SK-N-SH (cell line): ENCODE measurements around the gene RIPOR2. TPM values are rescaled to one million over a fixed set of nuclear protein-coding genes. Genes with fewer than 3 reads are reported as not detected.
A peak's percentile ranks its signal among the peaks of the same experiment; 100 is the strongest.

ENCODE experiments used
- CTCF ChIA-PET: fragments of 300-600, 350-600 bp; formaldehyde crosslinking; extraction: SDS; loops from one replicate; lab custom pipeline; 2021; lab: Yijun Ruan, JAX
- POLR2A ChIA-PET: fragments of 350-600 bp; sonication (Branson Sonifier 250); formaldehyde crosslinking; extraction: SDS; loops from one replicate; lab custom pipeline; 2020; ENCODE audit warnings: antibody characterized with exemption, inconsistent platforms; lab: Yijun Ruan, JAX
- DNase-seq: peaks from one replicate; pipeline ENCODE4 v3.0.0; 2012
- H2AFZ ChIP-seq: fragments of 200-600 bp; sonication (generic); 2 replicates; pipeline ENCODE4 v1.8.1; 2016; ENCODE audit warnings: antibody characterized with exemption, mild to moderate bottlenecking, low read depth
- H3F3A ChIP-seq: fragments of 200-600 bp; sonication (generic); replicated peaks from 2 replicates; pipeline ENCODE3; 2016; ENCODE audit warnings: antibody characterized with exemption, mild to moderate bottlenecking; ENCODE audit not compliant: insufficient read depth
- H3K27ac ChIP-seq, 2 experiments: fragments of 200-500 bp in 1 of 2; fragments of 200-600 bp in 1 of 2; sonication (Bioruptor generic) in 1 of 2; sonication (generic), shearing (Covaris generic) in 1 of 2; 2 replicates each; pipeline versions ENCODE4 v1.5.1 to v1.6.1; 2014 to 2016; ENCODE audit warnings: low read depth in 2 of 2, inconsistent platforms in 1 of 2, low read length in 1 of 2, mild to moderate bottlenecking in 1 of 2, mixed read lengths in 1 of 2
- H3K27me3 ChIP-seq: fragments of 200-600 bp; sonication (generic), shearing (Covaris generic); 2 replicates; pipeline ENCODE4 v1.6.1; 2016; ENCODE audit warnings: mixed run types; ENCODE audit not compliant: insufficient read depth
- H3K36me3 ChIP-seq, 2 experiments: fragments of 200-500 bp in 1 of 2; fragments of 200-600 bp in 1 of 2; sonication (Bioruptor generic) in 1 of 2; sonication (generic) in 1 of 2; replicated peaks in 1 of 2; 2 replicates each; pipeline versions ENCODE3 to v1.5.1; 2014 to 2016; ENCODE audit warnings: low read length in 1 of 2, mild to moderate bottlenecking in 1 of 2; ENCODE audit not compliant: insufficient read depth in 2 of 2, control insufficient read depth in 1 of 2
- H3K4me1 ChIP-seq, 2 experiments: fragments of 200-500 bp in 1 of 2; fragments of 200-600 bp in 1 of 2; sonication (Bioruptor generic) in 1 of 2; sonication (generic), shearing (Covaris generic) in 1 of 2; 2 replicates each; pipeline versions ENCODE4 v1.5.1 to v1.6.1; 2014 to 2016; ENCODE audit warnings: low read depth in 1 of 2, low read length in 1 of 2, mixed run types in 1 of 2; ENCODE audit not compliant: insufficient read depth in 2 of 2, control insufficient read depth in 1 of 2
- H3K4me2 ChIP-seq: fragments of 200-600 bp; sonication (generic), shearing (Covaris generic); 2 replicates; pipeline ENCODE4 v1.6.1; 2017; ENCODE audit warnings: mixed run types
- H3K4me3 ChIP-seq, 2 experiments: fragments of 200-500 bp in 1 of 2; fragments of 200-600 bp in 1 of 2; sonication (Bioruptor generic) in 1 of 2; sonication (generic), shearing (Covaris generic) in 1 of 2; 2 replicates each; pipeline versions ENCODE4 v1.5.1 to v1.8.1; 2014 to 2016; ENCODE audit warnings: low read depth in 2 of 2, inconsistent platforms in 1 of 2, low read length in 1 of 2, mild to moderate bottlenecking in 1 of 2, mixed read lengths in 1 of 2, moderate library complexity in 1 of 2
- H3K79me2 ChIP-seq: fragments of 200-600 bp; sonication (generic); 2 replicates; pipeline ENCODE4 v1.8.1; 2017; ENCODE audit warnings: mild to moderate bottlenecking; ENCODE audit not compliant: insufficient read depth
- H3K9ac ChIP-seq: fragments of 200-600 bp; sonication (generic); 2 replicates; pipeline ENCODE4 v1.6.1; 2017; ENCODE audit warnings: mixed run types
- H3K9me2 ChIP-seq: fragments of 200-600 bp; sonication (generic); 2 replicates; pipeline ENCODE4 v1.6.1; 2017; ENCODE audit warnings: mixed run types
- H3K9me3 ChIP-seq: fragments of 200-600 bp; sonication (generic); 2 replicates; pipeline ENCODE4 v1.6.1; 2017; ENCODE audit warnings: mixed run types, mild to moderate bottlenecking, moderate library complexity
- H4K20me1 ChIP-seq: fragments of 200-600 bp; sonication (generic); 2 replicates; pipeline ENCODE4 v1.6.1; 2017; ENCODE audit warnings: mild to moderate bottlenecking, mixed run types; ENCODE audit not compliant: insufficient read depth
- CHD2 ChIP-seq: fragments of 150-350 bp; IDR thresholded peaks from 2 replicates; pipeline ENCODE4 v1.6.1; 2018; ENCODE audit warnings: low read length; ENCODE audit not compliant: partially characterized antibody
- ELF1 ChIP-seq: IDR thresholded peaks from 2 replicates; pipeline ENCODE4 v1.4.0; 2012
- EP300 ChIP-seq, 2 experiments: IDR thresholded peaks; 2 replicates each; pipeline versions ENCODE4 v1.4.0 to v1.6.1; 2012; ENCODE audit warnings: borderline replicate concordance in 1 of 2, low read depth in 1 of 2, low read length in 1 of 2
- FOSL2 ChIP-seq: IDR thresholded peaks from 2 replicates; pipeline ENCODE4 v1.4.0; 2012; ENCODE audit warnings: low read depth, mild to moderate bottlenecking, moderate library complexity, borderline replicate concordance
- JUND ChIP-seq: IDR thresholded peaks from 2 replicates; pipeline ENCODE4 v1.4.0; 2012
- NFIC ChIP-seq: IDR thresholded peaks from 2 replicates; pipeline ENCODE4 v1.4.0; 2012; ENCODE audit warnings: borderline replicate concordance
- NRF1 ChIP-seq: IDR thresholded peaks from 2 replicates; pipeline ENCODE4 v1.6.1; 2012; ENCODE audit warnings: low read depth, mild to moderate bottlenecking, low read length
- SIN3A ChIP-seq: IDR thresholded peaks from 2 replicates; pipeline ENCODE4 v1.6.1; 2012; ENCODE audit warnings: low read depth, mild to moderate bottlenecking, low read length, moderate library complexity, borderline replicate concordance
- TAF1 ChIP-seq: IDR thresholded peaks from 2 replicates; pipeline ENCODE4 v1.6.1; 2012; ENCODE audit warnings: low read depth, mild to moderate bottlenecking, low read length, moderate library complexity, borderline replicate concordance
- TCF12 ChIP-seq: IDR thresholded peaks from 2 replicates; pipeline ENCODE4 v1.4.0; 2012
- TEAD4 ChIP-seq: IDR thresholded peaks from 2 replicates; pipeline ENCODE4 v1.4.0; 2012; ENCODE audit warnings: mild to moderate bottlenecking, borderline replicate concordance; ENCODE audit not compliant: insufficient read depth
- USF1 ChIP-seq: IDR thresholded peaks from 2 replicates; pipeline ENCODE4 v1.4.0; 2012; ENCODE audit warnings: low read depth, borderline replicate concordance
- WGBS: methylation state at CpG from one replicate; pipeline ENCODE4 v1.1.6; 2017; ENCODE audit warnings: low lambda C conversion rate; 5-methylcytosine and 5-hydroxymethylcytosine counted together
- polyA plus RNA-seq, 3 experiments: library from polyadenylated mRNA; depleted of rRNA; stranded (reverse); fragments of >200 nt; gene quantifications; 2 replicates each; pipeline ENCODE4 v1.2.3, GENCODE V29; 2012
- TF ChIP-seq, protein P1 (sequence below): IDR thresholded peaks from 2 replicates; pipeline ENCODE4 v1.4.0; 2012; ENCODE audit warnings: low read depth, borderline replicate concordance
- TF ChIP-seq, protein P2 (sequence below): IDR thresholded peaks from 2 replicates; pipeline ENCODE4 v1.4.0; 2012; ENCODE audit warnings: low read depth
- TF ChIP-seq, protein P3 (sequence below): IDR thresholded peaks from 2 replicates; pipeline ENCODE4 v1.6.1; 2012; ENCODE audit warnings: mild to moderate bottlenecking, low read depth, low read length, moderate library complexity
- TF ChIP-seq, protein P4 (sequence below): fragments of 200-600 bp; sonication (generic); IDR thresholded peaks from 2 replicates; pipeline ENCODE4 v1.6.1; 2017; ENCODE audit warnings: antibody characterized with exemption, mild to moderate bottlenecking, moderate library complexity
- TF ChIP-seq, protein P5 (sequence below): IDR thresholded peaks from 2 replicates; pipeline ENCODE4; 2012

Gene RIPOR2
- polyA plus RNA-seq, 1 of the 3 experiments (the other 2 are of a cell fraction): 0.05 TPM

- Histone ChIP-seq H3K79me2 (no peaks in the 10 kb centered on the region), H4K20me1 (no peaks in the 10 kb centered on the region), H3F3A (no peaks in the 10 kb centered on the region), H3K4me2 (no peak overlapping the region), H3K4me1 (no peaks in the 10 kb centered on the region; a peak in 1 of 4 replicates), H3K4me3 (no peak overlapping the region), H3K9ac (no peak overlapping the region), H3K27ac (no peak overlapping the region), H2AFZ (no peak overlapping the region), H3K36me3 (no peaks in the 10 kb centered on the region), H3K9me2 (no peaks in the 10 kb centered on the region), H3K27me3 (no peaks in the 10 kb centered on the region), H3K9me3 (no peaks in the 10 kb centered on the region)
- DNase-seq: no peak
- 5% methylated on average over 1 of the region's 1 CpG for WGBS
- CTCF ChIA-PET: no interaction called here
- TF ChIP-seq TAF1 (no peak), TEAD4 (no peak), CHD2 (no peak), JUND (peak; percentile 21), ELF1 (no peak), EP300 (IDR thresholded peaks at IDR 0.05; ENCODE audit: borderline replicate concordance in 1 of 2, low read depth in 1 of 2, low read length in 1 of 2) (peak in 1 of 2 experiments; percentile 22; a peak in 1 of 4 replicates), NFIC (peak; percentile 25; the same call in 1 of the 2 replicates), TCF12 (peak; percentile 37; the same call in 1 of the 2 replicates), FOSL2 (0 out of 2 replicates have a peak, but pooled peaks have one; percentile 23)
- POLR2A ChIA-PET: no interaction called here
Measured at GRCh38 chr6:24902782-24903181, 33.0 kb downstream of the RIPOR2 start.

- Histone ChIP-seq H3K36me3 (no peaks in the 10 kb centered on the region), H3K4me3 (no peak overlapping the region), H3K4me2 (no peak overlapping the region), H3K79me2 (no peaks in the 10 kb centered on the region), H2AFZ (no peak overlapping the region), H3K9ac (no peak overlapping the region), H3F3A (no peaks in the 10 kb centered on the region), H3K9me3 (no peaks in the 10 kb centered on the region), H4K20me1 (no peaks in the 10 kb centered on the region)
- POLR2A ChIA-PET: no interaction called here
- 87% methylated on average over 9 of the region's 9 CpGs for WGBS
- no peak for DNase-seq
- no peak for TF ChIP-seq NFIC
- TF ChIP-seq TCF12: no peak
- TF ChIP-seq USF1: no peak
- TF ChIP-seq, protein P1, sequence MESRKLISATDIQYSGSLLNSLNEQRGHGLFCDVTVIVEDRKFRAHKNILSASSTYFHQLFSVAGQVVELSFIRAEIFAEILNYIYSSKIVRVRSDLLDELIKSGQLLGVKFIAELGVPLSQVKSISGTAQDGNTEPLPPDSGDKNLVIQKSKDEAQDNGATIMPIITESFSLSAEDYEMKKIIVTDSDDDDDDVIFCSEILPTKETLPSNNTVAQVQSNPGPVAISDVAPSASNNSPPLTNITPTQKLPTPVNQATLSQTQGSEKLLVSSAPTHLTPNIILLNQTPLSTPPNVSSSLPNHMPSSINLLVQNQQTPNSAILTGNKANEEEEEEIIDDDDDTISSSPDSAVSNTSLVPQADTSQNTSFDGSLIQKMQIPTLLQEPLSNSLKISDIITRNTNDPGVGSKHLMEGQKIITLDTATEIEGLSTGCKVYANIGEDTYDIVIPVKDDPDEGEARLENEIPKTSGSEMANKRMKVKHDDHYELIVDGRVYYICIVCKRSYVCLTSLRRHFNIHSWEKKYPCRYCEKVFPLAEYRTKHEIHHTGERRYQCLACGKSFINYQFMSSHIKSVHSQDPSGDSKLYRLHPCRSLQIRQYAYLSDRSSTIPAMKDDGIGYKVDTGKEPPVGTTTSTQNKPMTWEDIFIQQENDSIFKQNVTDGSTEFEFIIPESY: no peak
- TF ChIP-seq, protein P2, sequence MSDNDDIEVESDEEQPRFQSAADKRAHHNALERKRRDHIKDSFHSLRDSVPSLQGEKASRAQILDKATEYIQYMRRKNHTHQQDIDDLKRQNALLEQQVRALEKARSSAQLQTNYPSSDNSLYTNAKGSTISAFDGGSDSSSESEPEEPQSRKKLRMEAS: no peak
- TF ChIP-seq FOSL2: no peak
- no peak for TF ChIP-seq NRF1
- TF ChIP-seq, protein P3, sequence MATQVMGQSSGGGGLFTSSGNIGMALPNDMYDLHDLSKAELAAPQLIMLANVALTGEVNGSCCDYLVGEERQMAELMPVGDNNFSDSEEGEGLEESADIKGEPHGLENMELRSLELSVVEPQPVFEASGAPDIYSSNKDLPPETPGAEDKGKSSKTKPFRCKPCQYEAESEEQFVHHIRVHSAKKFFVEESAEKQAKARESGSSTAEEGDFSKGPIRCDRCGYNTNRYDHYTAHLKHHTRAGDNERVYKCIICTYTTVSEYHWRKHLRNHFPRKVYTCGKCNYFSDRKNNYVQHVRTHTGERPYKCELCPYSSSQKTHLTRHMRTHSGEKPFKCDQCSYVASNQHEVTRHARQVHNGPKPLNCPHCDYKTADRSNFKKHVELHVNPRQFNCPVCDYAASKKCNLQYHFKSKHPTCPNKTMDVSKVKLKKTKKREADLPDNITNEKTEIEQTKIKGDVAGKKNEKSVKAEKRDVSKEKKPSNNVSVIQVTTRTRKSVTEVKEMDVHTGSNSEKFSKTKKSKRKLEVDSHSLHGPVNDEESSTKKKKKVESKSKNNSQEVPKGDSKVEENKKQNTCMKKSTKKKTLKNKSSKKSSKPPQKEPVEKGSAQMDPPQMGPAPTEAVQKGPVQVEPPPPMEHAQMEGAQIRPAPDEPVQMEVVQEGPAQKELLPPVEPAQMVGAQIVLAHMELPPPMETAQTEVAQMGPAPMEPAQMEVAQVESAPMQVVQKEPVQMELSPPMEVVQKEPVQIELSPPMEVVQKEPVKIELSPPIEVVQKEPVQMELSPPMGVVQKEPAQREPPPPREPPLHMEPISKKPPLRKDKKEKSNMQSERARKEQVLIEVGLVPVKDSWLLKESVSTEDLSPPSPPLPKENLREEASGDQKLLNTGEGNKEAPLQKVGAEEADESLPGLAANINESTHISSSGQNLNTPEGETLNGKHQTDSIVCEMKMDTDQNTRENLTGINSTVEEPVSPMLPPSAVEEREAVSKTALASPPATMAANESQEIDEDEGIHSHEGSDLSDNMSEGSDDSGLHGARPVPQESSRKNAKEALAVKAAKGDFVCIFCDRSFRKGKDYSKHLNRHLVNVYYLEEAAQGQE: no peak
- TF ChIP-seq, protein P4, sequence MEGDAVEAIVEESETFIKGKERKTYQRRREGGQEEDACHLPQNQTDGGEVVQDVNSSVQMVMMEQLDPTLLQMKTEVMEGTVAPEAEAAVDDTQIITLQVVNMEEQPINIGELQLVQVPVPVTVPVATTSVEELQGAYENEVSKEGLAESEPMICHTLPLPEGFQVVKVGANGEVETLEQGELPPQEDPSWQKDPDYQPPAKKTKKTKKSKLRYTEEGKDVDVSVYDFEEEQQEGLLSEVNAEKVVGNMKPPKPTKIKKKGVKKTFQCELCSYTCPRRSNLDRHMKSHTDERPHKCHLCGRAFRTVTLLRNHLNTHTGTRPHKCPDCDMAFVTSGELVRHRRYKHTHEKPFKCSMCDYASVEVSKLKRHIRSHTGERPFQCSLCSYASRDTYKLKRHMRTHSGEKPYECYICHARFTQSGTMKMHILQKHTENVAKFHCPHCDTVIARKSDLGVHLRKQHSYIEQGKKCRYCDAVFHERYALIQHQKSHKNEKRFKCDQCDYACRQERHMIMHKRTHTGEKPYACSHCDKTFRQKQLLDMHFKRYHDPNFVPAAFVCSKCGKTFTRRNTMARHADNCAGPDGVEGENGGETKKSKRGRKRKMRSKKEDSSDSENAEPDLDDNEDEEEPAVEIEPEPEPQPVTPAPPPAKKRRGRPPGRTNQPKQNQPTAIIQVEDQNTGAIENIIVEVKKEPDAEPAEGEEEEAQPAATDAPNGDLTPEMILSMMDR: no peak
- TF ChIP-seq, protein P5, sequence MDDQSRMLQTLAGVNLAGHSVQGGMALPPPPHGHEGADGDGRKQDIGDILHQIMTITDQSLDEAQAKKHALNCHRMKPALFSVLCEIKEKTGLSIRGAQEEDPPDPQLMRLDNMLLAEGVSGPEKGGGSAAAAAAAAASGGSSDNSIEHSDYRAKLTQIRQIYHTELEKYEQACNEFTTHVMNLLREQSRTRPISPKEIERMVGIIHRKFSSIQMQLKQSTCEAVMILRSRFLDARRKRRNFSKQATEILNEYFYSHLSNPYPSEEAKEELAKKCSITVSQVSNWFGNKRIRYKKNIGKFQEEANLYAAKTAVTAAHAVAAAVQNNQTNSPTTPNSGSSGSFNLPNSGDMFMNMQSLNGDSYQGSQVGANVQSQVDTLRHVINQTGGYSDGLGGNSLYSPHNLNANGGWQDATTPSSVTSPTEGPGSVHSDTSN: no peak
- no peak for TF ChIP-seq EP300 (IDR thresholded peaks at IDR 0.05; ENCODE audit: borderline replicate concordance in 1 of 2, low read depth in 1 of 2, low read length in 1 of 2)
- no peak for TF ChIP-seq SIN3A
- TF ChIP-seq, all 33 proteins: peak for 0
- Histone ChIP-seq H3K4me1 (no peaks in the 10 kb centered on the region; a peak in 1 of 4 replicates), H3K9me2 (no peaks in the 10 kb centered on the region), H3K27me3 (no peaks in the 10 kb centered on the region), H3K27ac (no peak overlapping the region)
- CTCF ChIA-PET: no interaction called here
Measured at GRCh38 chr6:24901698-24902328, 33.9 kb downstream of the RIPOR2 start.
